Coronary artery (tissue), 2 donors: Measurements from ENCODE around the gene ABR.

ENCODE experiments used
- DNase-seq: peaks from one replicate; pipeline ENCODE4 v3.0.0-alpha.2; 2017; ENCODE audit warnings: low spot score
- H3K27ac ChIP-seq, 2 donors: fragments of 200-600 bp; sonication (generic); one replicate each; pipeline ENCODE4 v1.5.1; 2016 to 2019
- H3K4me3 ChIP-seq: fragments of 200-600 bp; sonication (generic); 2 replicates; pipeline ENCODE4 v1.5.1; 2016; ENCODE audit warnings: mild to moderate bottlenecking, moderate library complexity
- TF ChIP-seq, protein P1 (sequence below): fragments of 200-600 bp; sonication (generic); IDR thresholded peaks from one replicate; pipeline ENCODE4 v1.5.1; 2019; ENCODE audit warnings: antibody characterized with exemption

ABR gene

DNA sequence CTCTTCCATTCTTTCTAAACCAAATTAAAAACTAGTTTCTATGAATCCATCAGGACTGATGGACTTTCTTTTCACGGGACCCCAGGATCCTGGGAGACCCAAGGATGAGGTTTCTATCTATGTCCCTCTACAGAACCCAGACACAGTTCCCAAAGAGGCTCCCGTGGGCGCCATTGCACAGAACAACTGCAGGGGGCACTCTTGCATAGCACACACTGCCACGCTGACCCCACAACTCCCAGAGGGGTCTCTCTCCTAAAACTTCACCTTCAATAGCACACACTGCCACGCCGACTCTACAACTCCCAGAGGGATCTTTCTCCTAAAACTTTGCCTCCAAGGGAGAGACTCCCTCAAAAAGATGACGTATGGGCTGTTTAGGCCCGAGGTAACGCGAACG, 9.0 kb downstream of the ABR start:
- H3K27ac ChIP-seq, result no peak overlapping the region
- H3K4me3 ChIP-seq, result no peak overlapping the region
- DNase-seq, result no peak
- TF ChIP-seq, protein P1, sequence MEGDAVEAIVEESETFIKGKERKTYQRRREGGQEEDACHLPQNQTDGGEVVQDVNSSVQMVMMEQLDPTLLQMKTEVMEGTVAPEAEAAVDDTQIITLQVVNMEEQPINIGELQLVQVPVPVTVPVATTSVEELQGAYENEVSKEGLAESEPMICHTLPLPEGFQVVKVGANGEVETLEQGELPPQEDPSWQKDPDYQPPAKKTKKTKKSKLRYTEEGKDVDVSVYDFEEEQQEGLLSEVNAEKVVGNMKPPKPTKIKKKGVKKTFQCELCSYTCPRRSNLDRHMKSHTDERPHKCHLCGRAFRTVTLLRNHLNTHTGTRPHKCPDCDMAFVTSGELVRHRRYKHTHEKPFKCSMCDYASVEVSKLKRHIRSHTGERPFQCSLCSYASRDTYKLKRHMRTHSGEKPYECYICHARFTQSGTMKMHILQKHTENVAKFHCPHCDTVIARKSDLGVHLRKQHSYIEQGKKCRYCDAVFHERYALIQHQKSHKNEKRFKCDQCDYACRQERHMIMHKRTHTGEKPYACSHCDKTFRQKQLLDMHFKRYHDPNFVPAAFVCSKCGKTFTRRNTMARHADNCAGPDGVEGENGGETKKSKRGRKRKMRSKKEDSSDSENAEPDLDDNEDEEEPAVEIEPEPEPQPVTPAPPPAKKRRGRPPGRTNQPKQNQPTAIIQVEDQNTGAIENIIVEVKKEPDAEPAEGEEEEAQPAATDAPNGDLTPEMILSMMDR, result no peak

DNA sequence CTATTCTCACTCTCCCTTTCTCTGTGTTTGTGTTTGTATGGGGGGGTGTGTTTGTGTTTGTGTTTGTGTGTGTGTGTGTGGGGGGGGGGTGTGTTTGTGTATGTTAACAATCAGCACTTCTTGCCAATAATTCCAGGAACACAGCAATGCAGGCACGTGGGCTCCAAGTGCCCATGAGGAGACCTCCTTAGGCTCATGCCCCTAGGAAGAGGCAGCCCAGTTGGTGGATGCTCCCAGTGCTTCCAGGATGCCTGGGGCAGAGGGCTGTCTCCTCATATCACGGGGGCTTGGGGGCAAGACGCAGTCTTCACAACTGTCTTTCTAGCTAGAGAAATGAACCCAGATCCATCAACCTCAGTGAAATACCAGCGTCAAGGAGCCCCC, 9.9 kb downstream of the ABR start:
- TF ChIP-seq, protein P1, result no peak
- Histone ChIP-seq H3K27ac (no peak overlapping the region), H3K4me3 (no peak overlapping the region)
- DNase-seq, result no peak

DNA sequence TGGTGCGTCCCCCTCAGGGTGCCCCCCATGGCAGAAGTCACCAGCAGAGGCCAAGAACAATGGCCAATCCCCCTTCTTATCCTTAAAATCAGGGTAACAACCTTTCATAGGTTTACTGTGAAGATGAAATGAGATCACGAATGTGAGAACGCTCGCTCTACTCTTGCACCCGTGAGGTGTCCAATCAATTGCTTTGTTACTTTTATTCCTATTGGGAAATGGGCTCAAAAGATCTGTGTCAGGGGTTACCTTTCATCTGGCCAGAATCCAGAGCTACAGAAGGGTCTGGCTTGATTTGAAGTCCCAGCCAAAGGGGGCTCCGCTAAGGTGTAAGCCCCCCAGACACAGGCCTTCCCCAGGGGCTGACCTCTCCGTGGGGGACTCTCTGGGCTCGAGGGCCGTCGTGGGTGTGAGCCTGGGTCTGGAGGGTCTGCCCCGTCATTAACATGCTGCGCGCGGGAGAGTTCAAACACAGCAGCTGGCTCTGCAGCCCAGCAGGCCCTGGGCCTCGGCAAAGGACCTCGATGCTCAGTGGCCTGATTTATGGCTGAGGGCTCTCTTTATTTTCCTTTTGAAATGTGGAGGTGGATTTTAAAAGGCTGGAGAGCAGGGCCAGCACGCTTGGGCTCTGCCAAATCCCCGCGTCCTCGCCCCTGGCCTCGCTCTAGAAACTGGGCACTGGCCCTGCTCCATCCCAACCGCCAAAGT, 10.4 kb downstream of the ABR start:
- DNase-seq, result no peak
- TF ChIP-seq, protein P1, result no peak
- Histone ChIP-seq H3K27ac (no peak overlapping the region), H3K4me3 (no peak overlapping the region)

DNA sequence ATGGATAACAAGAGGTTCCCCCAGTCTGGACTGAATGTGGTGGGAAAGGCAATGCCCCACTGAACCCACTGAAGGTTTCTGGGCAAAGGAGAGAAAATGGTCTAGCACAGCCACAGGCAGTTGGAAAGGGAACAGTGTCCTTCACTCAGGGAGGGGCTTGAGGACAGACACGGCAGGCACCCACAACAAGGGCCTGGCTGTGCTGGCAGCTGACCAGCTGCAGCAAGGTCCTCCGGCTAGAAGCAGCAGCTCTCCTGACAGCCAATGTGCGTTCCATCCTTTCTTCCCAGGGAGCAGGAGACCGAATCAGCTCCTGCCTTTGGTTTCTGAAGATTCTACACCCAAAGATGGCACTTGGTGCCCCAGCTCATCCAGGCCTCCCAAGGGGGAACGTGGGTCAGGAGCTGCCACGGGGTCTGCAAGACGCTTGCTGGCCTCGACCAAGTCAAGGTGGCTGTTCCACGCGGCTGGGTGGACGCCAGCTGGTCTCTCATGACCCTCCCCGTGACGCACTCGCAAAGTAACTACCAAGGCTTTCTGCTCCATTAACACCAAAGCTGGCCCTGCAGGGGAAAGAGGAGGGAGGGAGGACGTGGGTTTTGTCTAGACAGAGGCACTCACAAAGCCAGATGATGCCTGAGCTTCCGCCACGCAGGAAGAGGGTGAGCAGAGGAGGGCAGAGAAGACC, 11.1 kb downstream of the ABR start:
- Histone ChIP-seq H3K4me3 (no peak overlapping the region), H3K27ac (no peak overlapping the region)
- TF ChIP-seq, protein P1, result no peak
- no peak for DNase-seq

DNA sequence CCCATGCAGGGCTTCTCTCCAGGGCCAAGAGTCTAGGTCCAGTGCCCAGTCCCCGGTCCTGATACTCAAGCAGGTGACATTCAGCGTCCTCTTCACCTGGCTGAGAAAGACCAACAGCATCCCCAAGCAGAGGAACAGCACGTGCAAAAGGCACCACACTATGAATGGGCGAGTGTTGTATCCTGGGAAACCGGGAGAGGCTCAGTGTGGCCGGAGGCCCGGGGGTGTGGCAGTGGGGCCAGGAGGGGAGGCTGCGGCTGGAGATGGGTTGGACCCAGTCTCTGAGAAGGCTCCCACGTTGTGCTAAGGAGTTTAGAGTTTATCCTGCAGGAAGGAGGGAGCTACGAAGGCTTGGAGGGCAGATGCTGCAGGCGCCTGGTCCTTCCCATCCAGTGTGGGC, 13.5 kb downstream of the ABR start:
- Histone ChIP-seq H3K27ac (no peak overlapping the region), H3K4me3 (no peak overlapping the region)
- DNase-seq, result no peak
- TF ChIP-seq, protein P1, result no peak

DNA sequence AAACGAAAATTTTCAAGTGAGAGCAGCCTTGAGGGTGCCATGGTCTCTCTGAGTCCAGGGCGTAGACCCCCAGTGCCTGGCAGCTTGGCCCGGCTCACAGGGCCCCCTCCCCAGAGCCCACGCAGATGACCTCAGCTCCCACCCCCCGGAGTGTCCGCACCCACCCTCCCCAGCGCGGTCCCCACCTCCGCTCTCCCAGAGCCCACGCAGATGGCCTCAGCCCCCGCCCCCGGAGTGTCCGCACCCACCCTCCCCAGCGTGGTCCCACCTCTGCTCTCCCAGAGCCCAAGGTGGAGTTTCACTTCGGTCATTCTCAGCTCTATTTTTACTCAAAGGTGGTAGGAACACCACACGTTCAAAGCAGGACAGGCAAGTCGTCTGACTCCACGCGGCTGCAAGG, 13.9 kb downstream of the ABR start:
- no peak overlapping the region for H3K4me3 ChIP-seq
- TF ChIP-seq, protein P1, result no peak
- H3K27ac ChIP-seq, result peak overlapping the region in 1 of 2 donors; percentile 41
- DNase-seq, result no peak
